ENCODE data around the gene APOC4. TPM values are rescaled to one million over a fixed set of nuclear protein-coding genes. Genes with fewer than 3 reads are reported as not detected.

APOC4 gene
- polyA plus RNA-seq (2012; ENCODE audit: insufficient read depth, insufficient read length, low read depth): not detected

- no peak for TF ChIP-seq CTCF (IDR thresholded peaks at IDR 0.05; ENCODE audit: low read depth, low read length)
- Histone ChIP-seq H3K4me1 (no peaks in the 10 kb centered on the region), H3K9me3 (no peaks in the 10 kb centered on the region), H3K4me3 (ENCODE audit: low read depth, low read length) (no peak within 1 kb of the TSS), H3K36me3 (no peaks in the 10 kb centered on the region), H3K27me3 (no peaks in the 10 kb centered on the region)
- DNase-seq: no peak
Measured at GRCh38 chr19:44942067-44942571, at the start of gene APOC4. TSS of gene APOC4 (plus strand) at chr19:44942237. CDS start at chr19:44942278, 41 bp downstream.

- TF ChIP-seq CTCF (IDR thresholded peaks at IDR 0.05; ENCODE audit: low read depth, low read length): no peak
- Histone ChIP-seq H3K27me3 (no peaks in the 10 kb centered on the region), H3K9me3 (no peaks in the 10 kb centered on the region), H3K4me1 (no peaks in the 10 kb centered on the region), H3K4me3 (ENCODE audit: low read depth, low read length) (no peak overlapping the region), H3K36me3 (peaks cover 55% of the 10 kb centered on the region)
- DNase-seq: no peak
Measured at GRCh38 chr19:44892932-44893331, 49.1 kb upstream of the APOC4 start.

- TF ChIP-seq CTCF (IDR thresholded peaks at IDR 0.05; ENCODE audit: low read depth, low read length): no peak
- H3K4me3 ChIP-seq (ENCODE audit: low read depth, low read length): no peak overlapping the region
- H3K27me3 ChIP-seq: no peaks in the 10 kb centered on the region
- no peaks in the 10 kb centered on the region for H3K4me1 ChIP-seq
- peaks cover 58% of the 10 kb centered on the region for H3K36me3 ChIP-seq
- DNase-seq: no peak
- H3K9me3 ChIP-seq: no peaks in the 10 kb centered on the region
Measured at GRCh38 chr19:44893332-44894051, 48.5 kb upstream of the APOC4 start.

GRCh38 chr19:44894052-44894400, 48.0 kb upstream of the APOC4 start:
- Histone ChIP-seq H3K4me3 (ENCODE audit: low read depth, low read length) (no peak overlapping the region), H3K36me3 (peaks cover 58% of the 10 kb centered on the region), H3K9me3 (no peaks in the 10 kb centered on the region), H3K4me1 (no peaks in the 10 kb centered on the region), H3K27me3 (no peaks in the 10 kb centered on the region)
- DNase-seq: no peak
- TF ChIP-seq CTCF (IDR thresholded peaks at IDR 0.05; ENCODE audit: low read depth, low read length): no peak

GRCh38 chr19:44894946-44895345, 47.1 kb upstream of the APOC4 start:
- TF ChIP-seq CTCF (IDR thresholded peaks at IDR 0.05; ENCODE audit: low read depth, low read length): no peak
- H3K9me3 ChIP-seq: no peaks in the 10 kb centered on the region
- DNase-seq: no peak
- no peaks in the 10 kb centered on the region for H3K27me3 ChIP-seq
- H3K36me3 ChIP-seq: peaks cover 64% of the 10 kb centered on the region
- no peaks in the 10 kb centered on the region for H3K4me1 ChIP-seq
- no peak overlapping the region for H3K4me3 ChIP-seq (ENCODE audit: low read depth, low read length)

- no peak for TF ChIP-seq CTCF (IDR thresholded peaks at IDR 0.05; ENCODE audit: low read depth, low read length)
- peaks cover 77% of the 10 kb centered on the region for H3K36me3 ChIP-seq
- no peaks in the 10 kb centered on the region for H3K9me3 ChIP-seq
- DNase-seq: no peak
- H3K27me3 ChIP-seq: no peaks in the 10 kb centered on the region
- H3K4me3 ChIP-seq (ENCODE audit: low read depth, low read length): no peak overlapping the region
- H3K4me1 ChIP-seq: no peaks in the 10 kb centered on the region
Measured at GRCh38 chr19:44897835-44898234, 44.2 kb upstream of the APOC4 start.
